Stimulated activated CD8-positive, alpha-beta memory T cell treated with anti-CD3 and anti-CD28 coated beads, Interleukin-12 subunit alpha, Interleukin-12 subunit beta, amount 100 ng/mL, for 4 hours (primary cell): ENCODE results near the gene DDX39A.

Source experiments
- DNase-seq: peaks from one replicate; pipeline ENCODE4 v3.0.0-alpha.2; 2020; ENCODE audit warnings: low read depth

The DDX39A gene

GRCh38 chr19:14363183-14364097, 55.7 kb downstream of the DDX39A start:
- no peak for DNase-seq

DNA sequence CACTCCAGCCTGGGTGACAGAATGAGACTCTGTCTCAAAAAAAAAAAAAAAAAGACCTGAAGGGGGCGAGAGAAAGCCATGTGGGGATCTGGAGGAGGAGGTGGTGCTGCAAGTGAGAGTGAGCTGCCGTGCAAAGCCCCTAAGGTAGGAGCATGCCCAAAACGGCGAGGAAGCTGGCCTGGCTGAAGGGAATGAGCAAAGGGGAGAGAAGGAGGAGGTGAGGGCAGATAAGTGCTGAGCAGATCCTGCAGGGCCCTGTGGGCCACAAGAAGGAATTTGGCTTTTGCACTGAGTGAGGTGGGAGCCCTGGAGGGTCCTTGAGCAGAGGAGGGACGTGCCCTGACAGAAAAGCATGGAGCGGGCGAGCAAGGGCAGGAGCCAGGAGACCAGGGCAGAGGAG, 57.3 kb downstream of the DDX39A start:
- no peak for DNase-seq
